Psoas muscle (tissue), 8 donors: ENCODE results near the gene PRUNE1. TPM values are rescaled to one million over a fixed set of nuclear protein-coding genes. Genes with fewer than 3 reads are reported as not detected.
A peak's percentile ranks its signal among the peaks of the same experiment; 100 is the strongest.

Experiments
- ATAC-seq, 4 donors: fragments of 200-7000 bp; cut with Tn5 transposase; one replicate each; pipeline ENCODE4 v1.9.1; 2020; ENCODE audit warnings: moderate library complexity in 3 of 4, mild to moderate bottlenecking in 2 of 4
- DNase-seq, 2 donors: peaks; one replicate each; pipeline ENCODE4 v3.0.0-alpha.2; 2020
- H3K27ac ChIP-seq: fragments of 200-600 bp; one replicate; pipeline ENCODE4 v1.8.0; 2022
- H3K27me3 ChIP-seq, 3 donors: fragments of 200-600 bp in 1 of 3; one replicate each; pipeline versions ENCODE4 v1.6.1 to v1.8.0; 2013 to 2022; ENCODE audit warnings: low read length in 2 of 3, mild to moderate bottlenecking in 2 of 3, moderate library complexity in 1 of 3; ENCODE audit not compliant: insufficient read depth in 3 of 3
- H3K36me3 ChIP-seq, 2 donors: fragments of 200-600 bp in 1 of 2; one replicate each; pipeline versions ENCODE4 v1.6.1 to v1.8.0; 2013 to 2022; ENCODE audit warnings: low read depth in 1 of 2, mild to moderate bottlenecking in 1 of 2, moderate library complexity in 1 of 2; ENCODE audit not compliant: insufficient read depth in 1 of 2
- H3K4me1 ChIP-seq: fragments of 200-600 bp; one replicate; pipeline ENCODE4 v1.8.0; 2022
- H3K4me3 ChIP-seq: fragments of 200-600 bp; one replicate; pipeline ENCODE4 v1.8.0; 2022; ENCODE audit warnings: mild to moderate bottlenecking
- H3K9me3 ChIP-seq: fragments of 200-600 bp; one replicate; pipeline ENCODE4 v1.8.0; 2022
- CTCF ChIP-seq: fragments of 200-600 bp; IDR thresholded peaks from one replicate; pipeline ENCODE4 v1.8.0; 2022; ENCODE audit warnings: antibody characterized with exemption
- WGBS, 3 donors: extraction: QIAGEN DNeasy Blood & Tissue Kit; methylation state at CpG; one replicate each; pipeline versions ENCODE4 v1.1.6 to v1.1.7; 2013; 5-methylcytosine and 5-hydroxymethylcytosine counted together
- intact Hi-C, 2 donors: fragments of 100-400 bp; cut with DNase I; formaldehyde crosslinking; loops; one replicate each; pipeline versions ENCODE4 v1.11.0 to v1.14.2; 2022
- polyA plus RNA-seq, 3 donors: library from polyadenylated mRNA; stranded (reverse); fragments of 200-250 nt; gene quantifications; one replicate each; pipeline ENCODE4 v1.2.3, GENCODE V29; 2013
- total RNA-seq, 4 donors: library from RNA; stranded (reverse); fragmentation: NEBNext Ultra II Directional in 2 of 4; extraction: Animal tissue kit (Norgen Biotek cat#: 25700) in 2 of 4; gene quantifications; one replicate each; pipeline versions ENCODE4 v1.2.1 to v1.2.4, GENCODE V29; 2021 to 2023
- donor health status: healthy with polysubstance abuse.
- donor health status: DM: no; HTN: no; CAD: no; lungs with moderate emphysema.
- donor health status: Bipolar disorder and iron deficiency.
- donor health status: healthy.
- donor health status: DM: yes; HTN: yes; CAD: no.
- donor health status: DM: no; HTN: no; CAD: no.
- donor health status: DM: no; HTN: no; CAD: no.
- donor health status: DM: yes; HTN: yes; CAD: no.

Gene PRUNE1
- total and polyA plus RNA-seq, 7 donors, result 12.4 to 33.8 (median 21.2) TPM

- Histone ChIP-seq H3K4me3 (peak overlapping the region; percentile 13), H3K4me1 (peaks cover 11% of the 10 kb centered on the region), H3K36me3 (peaks cover 0 to 41% of the 10 kb centered on the region in 2 donors), H3K9me3 (no peaks in the 10 kb centered on the region), H3K27me3 (no peaks in the 10 kb centered on the region), H3K27ac (peak overlapping the region; percentile 11)
- DNase-seq (no peak), ATAC-seq (peak; percentile 12 to 33 (median 18))
- intact Hi-C loops, result no loop called here
- TF ChIP-seq CTCF, result no peak
- WGBS, 3 donors, result 36 to 43% (median 38%) methylated on average over 4 of the region's 4 CpGs
These were observed 12.8 kb upstream of the PRUNE1 start for GRCh38 chr1:150995460-150995859.

GRCh38 chr1:150995896-150996295, 12.4 kb upstream of the PRUNE1 start:
- Histone ChIP-seq H3K27ac (peak overlapping the region; percentile 41), H3K27me3 (no peaks in the 10 kb centered on the region), H3K4me1 (peaks cover 11% of the 10 kb centered on the region), H3K4me3 (peak overlapping the region; percentile 13), H3K9me3 (no peaks in the 10 kb centered on the region), H3K36me3 (peaks cover 0 to 44% of the 10 kb centered on the region in 2 donors)
- ATAC-seq, result peak; percentile 76 to 91 (median 82)
- 15 to 21% (median 16%) methylated on average over 9 of the region's 9 CpGs for WGBS, 3 donors
- TF ChIP-seq CTCF, result peak; percentile 86
- intact Hi-C loops, result no loop called here
- DNase-seq, result peak in 1 of 2 donors; percentile 78

GRCh38 chr1:150997126-150997872, 10.9 kb upstream of the PRUNE1 start:
- H3K36me3 ChIP-seq, result peaks cover 0 to 58% of the 10 kb centered on the region in 2 donors
- 76 to 88% (median 83%) methylated on average over 20 of the region's 20 CpGs for WGBS, 3 donors
- no peaks in the 10 kb centered on the region for H3K27me3 ChIP-seq
- no peak for TF ChIP-seq CTCF
- peaks cover 11% of the 10 kb centered on the region for H3K4me1 ChIP-seq
- no peak overlapping the region for H3K27ac ChIP-seq
- no peak overlapping the region for H3K4me3 ChIP-seq
- intact Hi-C loops, result no loop called here
- DNase-seq (no peak), ATAC-seq (no peak)
- H3K9me3 ChIP-seq, result no peaks in the 10 kb centered on the region

- DNase-seq, result no peak
- Histone ChIP-seq H3K27me3 (no peaks in the 10 kb centered on the region), H3K27ac (no peak overlapping the region), H3K9me3 (no peaks in the 10 kb centered on the region), H3K36me3 (peaks cover 0 to 64% of the 10 kb centered on the region in 2 donors), H3K4me1 (peaks cover 13% of the 10 kb centered on the region), H3K4me3 (no peak overlapping the region)
- WGBS, 3 donors, result 42 to 74% (median 47%) methylated on average over 5 of the region's 5 CpGs
- no peak for ATAC-seq
- intact Hi-C loops, result no loop called here
- no peak for TF ChIP-seq CTCF
These were observed 10.3 kb upstream of the PRUNE1 start for GRCh38 chr1:150997949-150998348.
